ENCODE results near the gene RAB37.

Gene RAB37

DNA sequence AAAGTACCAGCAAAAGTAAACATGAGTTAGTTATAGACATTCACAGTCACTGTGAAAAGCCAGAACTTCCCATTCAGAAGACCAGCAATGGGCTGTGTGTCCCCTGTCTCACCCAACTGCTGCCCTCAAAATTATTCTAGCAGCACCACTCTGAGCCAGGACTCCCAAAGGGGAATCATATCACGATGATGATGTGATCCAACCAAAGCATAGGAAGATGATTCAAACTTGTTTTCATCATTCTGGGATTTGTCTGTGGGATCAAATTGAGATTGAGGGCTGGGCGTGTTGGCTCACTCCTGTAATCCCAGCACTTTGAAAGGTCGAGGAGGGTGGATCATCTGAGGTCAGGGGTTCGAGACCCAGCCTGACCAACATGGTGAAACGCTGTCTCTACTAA lies 45.5 kb downstream of the RAB37 start:
- no peak for DNase-seq

DNA sequence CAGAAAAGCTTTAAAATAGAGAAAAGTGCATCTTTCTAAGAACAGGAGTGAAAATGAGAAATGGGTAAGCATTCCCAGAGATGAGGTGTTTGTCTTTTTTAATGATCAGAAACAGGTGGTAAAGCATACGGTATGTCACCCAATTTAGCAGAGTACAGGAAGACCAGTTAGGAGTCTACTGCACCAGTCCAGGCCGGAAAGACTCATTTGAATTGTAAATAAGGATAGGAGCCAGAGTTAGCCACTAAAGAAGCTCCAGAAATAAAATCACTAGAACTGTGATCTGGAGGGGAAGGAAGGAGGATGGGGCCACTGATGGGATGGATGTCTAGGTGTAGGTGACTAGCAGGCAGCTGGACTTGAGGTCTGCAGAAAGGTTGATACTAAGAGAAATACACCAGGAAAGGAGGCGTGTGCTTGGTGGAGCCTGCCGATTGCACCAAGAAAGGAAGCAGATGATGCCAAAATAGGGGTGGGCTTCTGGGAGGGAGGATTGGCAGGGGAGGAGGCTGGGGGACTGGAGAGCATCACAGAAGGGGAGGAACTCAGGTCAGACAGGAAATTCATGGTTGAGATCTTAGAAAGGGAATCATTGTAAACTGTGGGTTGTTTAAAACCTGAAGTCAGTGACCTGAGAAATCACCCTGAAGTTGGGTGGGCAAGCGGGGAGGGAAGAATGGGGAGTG lies 47.2 kb downstream of the RAB37 start:
- no peak for DNase-seq

DNA sequence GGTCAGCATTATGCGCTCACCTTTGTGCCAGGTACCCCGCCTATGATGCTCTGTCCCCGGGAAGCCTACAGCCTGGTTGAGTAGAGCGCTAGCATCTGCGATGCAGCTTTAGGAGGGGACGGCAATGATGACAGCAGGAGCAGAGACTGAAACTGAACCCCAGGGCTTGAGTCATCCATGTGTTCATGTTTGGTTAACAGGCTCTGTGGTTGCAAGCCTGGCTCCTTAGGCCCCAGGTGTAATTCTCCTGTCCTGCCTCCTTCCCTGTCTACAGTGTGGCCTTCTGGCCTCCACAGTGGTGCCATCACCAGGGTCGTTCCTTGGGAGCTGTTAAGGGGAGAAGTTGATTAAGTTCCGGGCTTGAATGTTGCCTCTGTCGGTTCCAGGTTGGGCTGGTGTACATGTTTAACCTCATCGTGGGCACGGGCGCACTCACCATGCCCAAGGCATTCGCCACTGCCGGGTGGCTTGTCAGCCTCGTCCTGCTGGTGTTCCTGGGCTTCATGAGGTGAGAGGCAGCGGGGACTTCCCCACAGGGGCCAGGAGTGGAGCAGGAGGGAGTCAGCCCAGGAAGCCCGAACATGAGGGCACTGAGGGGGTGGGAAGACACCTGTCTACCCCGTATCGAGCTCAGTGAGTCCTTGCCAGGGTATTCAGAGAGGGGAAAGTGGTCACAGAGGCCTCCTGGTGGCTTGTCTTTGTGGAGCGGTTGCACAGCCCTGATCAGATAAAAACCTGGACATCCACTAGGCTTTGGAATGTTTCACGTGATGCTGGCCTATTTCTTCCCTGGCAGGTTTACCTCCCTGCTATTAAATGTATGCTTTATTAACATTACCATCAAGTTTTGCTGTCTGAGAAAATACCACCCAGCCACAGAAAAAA lies 48.3 kb downstream of the RAB37 start:
- DNase-seq, result no peak

DNA sequence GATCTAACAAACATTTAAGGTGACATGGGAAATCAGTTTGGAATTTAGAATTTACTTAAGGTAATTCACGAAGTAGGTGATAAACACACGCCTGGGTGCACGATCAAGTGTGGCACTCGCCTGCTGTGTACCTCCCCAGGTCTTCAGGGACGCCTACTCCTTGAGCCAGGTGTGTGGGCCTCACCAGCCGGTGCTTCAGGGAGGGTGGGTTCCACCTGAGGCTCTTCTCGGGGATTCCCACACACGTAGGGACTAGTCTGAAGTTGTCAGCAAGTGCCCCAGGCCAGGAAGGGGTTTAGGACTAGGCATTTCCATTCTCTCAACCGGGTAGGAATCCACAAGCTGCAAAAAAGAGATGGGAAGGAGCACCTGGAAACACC lies 48.9 kb downstream of the RAB37 start:
- no peak for DNase-seq

DNA sequence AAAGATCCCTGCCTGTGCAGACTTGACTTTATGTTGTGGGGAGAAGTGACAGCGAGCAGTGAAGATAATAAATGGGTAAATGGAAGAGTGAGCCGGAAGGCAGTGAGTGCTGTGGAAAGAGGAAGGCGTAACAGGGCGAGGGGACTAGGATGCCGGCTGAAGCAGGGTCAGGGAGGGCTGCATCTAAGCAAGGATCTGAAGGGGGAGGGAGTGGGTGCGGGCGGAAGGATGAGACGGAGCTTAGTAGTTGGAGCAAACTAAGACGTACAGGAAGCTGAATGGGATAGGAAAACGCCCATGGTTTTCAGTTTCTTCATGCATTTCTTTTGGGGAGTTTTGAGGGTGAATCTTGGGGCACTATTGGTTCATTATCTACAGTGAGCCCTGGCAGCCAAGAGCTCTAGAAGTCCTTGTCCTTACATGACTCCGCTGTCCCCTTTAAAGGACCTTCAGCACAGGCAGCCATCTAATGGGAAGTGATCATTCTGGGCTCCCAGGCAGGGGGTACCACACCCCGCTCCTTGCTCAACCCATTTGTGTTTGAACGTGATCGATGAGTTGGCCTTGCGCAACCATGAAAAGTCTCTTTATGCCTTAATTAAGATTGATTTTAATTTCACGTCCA lies 49.5 kb downstream of the RAB37 start:
- DNase-seq, result no peak

DNA sequence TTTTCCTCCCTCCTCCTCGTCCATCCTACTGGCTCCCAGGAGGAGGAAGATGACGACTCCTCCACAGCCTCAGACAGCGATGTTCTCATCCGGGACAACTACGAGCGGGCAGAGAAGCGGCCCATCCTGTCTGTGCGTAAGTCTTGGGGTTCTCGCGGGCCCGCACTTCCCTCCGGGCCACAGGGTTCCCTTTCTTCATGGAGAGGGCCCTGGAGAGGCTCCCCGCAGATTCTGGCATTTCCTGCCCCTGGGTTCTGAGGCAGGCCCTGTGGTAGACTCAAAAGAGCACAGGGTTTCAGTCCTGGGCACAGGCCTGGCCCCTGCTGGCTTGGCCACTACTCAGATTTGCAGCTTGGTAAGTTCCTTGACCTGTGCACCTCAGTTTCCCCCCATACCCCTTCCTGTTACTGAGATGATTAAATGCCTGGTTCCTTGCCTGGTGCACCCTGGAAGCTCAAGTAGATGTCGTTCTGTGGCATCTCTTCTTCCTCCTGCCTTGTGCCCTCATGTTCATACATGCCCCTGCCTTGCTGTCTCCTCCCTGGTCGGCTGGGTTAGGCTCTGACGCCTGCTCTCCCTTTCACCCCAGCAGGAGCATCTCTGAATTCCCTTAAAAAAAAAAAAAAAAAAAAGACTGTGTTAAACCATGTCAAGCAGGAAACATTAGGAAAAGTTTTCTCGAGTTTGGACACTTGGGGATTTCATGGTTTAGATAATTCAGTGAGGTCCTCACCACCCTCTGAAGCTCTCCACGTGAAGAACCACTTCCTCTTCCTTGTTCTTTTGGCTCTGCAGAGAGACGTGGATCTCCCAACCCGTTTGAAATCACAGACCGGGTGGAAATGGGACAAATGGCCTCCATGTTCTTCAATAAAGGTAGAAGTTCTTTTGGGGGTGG lies 53.4 kb downstream of the RAB37 start:
- no peak for DNase-seq

DNA sequence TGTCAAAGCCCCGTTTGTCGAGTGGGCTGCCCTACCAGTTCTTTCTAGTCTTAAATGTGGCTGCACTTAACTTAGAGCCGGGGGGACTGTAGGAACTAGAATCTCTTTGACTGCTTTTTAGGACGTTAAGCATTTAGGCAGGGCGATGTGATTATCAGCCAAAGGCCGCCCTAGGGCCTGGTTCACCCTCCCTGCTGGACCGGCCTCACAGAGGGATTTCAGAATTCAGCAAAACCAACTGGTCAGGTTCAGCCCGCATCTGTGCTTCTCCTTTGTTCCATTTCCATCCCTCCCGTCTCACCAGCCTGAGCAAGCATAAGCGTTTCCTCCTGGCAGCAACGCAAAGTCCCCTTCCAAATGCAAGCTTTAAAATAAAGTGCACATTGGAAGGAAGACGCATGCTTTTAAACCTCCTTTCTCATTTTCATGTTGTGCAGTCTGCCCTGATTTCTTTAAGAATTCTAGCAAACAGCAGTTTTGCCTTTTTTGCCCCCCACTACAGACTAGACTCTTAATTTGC lies 55.6 kb downstream of the RAB37 start:
- DNase-seq, result no peak

DNA sequence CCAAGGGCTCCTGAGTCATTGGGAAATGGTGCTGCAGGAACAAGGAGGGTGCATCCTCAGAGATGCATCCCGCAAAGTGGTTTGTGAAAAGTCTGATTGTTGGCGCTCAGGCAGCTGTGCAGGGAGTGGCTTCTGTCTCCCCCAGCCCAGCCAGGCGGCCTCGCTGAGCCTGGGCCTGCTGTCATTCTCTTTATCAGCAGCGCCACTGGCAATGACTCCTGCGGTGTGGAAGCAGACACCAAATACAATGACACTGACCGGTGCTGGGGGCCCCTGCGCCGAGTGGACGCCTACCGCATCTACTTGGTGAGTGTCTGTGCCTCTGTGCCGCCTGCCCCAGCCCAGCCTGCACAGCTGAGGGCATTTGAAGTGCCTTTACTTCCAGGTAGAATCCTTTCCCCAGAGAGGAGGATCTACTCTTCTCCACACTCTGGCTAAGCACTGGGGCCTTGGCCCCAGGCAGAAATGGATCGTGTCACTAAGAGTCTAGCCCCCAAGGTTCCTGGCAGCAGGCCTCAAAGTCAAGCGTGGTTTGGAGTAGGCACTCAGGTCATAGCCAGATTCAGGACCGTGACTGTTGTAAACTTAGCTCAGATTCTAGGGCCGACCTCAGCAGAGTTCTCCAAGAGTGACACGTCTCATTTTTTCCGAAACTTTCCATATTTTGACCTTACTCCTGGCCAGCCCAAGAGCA lies 58.4 kb downstream of the RAB37 start:
- DNase-seq, result no peak

DNA sequence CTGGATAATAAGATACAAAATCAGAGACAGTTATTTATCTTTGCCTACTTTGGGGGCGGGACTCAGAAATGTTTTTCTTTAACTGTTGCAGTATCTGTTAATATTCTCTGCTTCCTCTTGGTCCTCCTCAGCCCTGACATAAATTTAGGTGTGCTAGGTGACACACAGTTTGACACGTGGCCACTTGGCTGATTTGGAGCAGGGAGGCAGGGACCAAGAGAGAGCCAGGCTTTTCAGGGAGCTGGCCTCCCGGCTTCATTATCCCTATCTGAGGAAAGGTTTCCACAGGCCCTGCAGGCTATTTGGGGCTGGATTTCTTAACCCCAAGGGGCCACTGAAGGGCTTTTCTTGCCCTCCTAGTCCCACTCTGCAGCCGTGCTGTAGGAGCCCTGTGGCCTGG lies 59.2 kb downstream of the RAB37 start:
- DNase-seq, result no peak

DNA sequence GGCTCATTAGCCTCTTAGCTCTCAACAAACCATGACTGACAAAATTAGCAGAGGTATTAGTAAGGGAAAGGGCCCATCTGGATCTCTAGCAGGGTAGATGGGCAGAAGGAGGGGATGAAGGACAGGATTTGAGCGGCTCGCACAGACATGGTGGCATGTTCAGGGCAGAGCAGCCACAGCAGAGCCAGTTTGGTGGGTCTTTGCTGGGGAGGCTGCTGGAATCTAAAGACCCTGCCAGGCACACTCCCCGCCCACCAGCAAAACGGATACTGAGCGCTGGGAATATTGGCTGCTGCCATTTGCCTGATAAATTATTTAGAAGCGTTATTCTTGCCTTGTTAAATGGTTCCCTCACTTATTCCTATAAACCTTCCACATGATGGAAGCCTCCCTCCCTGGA lies 59.8 kb downstream of the RAB37 start:
- DNase-seq, result no peak

All from NCI-H2081 treated with DMSO at 0.1 percent for 48 hours (cell line).